Ecto neural progenitor cell (in vitro differentiated cells): ENCODE measurements around the gene CIDEA.
A peak's percentile ranks its signal among the peaks of the same experiment; 100 is the strongest.
"Not testable (repeated sequence)": the region's sequence is repeated elsewhere in the genome, so short reads cannot be mapped to it uniquely, and the experiment has no call there.

ENCODE experiments used
- DNase-seq: peaks from one replicate; pipeline ENCODE4 v3.0.0-alpha.2; 2018; ENCODE audit warnings: low spot score

Gene CIDEA, protein sequence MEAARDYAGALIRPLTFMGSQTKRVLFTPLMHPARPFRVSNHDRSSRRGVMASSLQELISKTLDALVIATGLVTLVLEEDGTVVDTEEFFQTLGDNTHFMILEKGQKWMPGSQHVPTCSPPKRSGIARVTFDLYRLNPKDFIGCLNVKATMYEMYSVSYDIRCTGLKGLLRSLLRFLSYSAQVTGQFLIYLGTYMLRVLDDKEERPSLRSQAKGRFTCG

DNA sequence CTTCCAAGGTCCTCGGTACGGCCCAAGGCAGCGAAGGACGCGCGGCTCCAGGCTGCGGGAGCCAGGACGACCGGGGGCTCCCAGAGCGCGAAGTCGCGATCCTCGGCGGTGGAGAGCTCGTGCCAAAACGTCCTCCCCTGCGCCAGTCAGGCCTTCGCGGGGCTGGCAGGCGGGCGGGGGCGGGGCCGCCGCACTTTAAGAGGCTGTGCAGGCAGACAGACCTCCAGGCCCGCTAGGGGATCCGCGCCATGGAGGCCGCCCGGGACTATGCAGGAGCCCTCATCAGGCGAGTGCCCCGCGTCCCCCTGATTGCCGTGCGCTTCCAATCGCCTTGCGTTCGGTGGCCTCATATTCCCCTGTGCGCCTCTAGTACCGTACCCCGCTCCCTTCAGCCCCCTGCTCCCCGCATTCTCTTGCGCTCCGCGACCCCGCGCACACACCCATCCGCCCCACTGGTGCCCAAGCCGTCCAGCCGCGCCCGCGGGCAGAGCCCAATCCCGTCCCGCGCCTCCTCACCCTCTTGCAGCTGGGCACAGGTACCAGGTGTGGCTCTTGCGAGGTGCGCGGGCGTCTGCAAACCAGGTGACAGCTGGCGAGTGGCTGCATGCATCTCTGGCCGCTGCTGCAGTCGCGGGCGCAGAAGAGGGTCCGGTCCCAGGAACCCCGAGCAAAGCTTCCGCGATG is at the start of gene CIDEA:
TSS of gene CIDEA (plus strand) at position 226 of the 684 bp plus-strand sequence. CDS start at position 249, 23 bp downstream.
- peak; percentile 78 for DNase-seq

DNA sequence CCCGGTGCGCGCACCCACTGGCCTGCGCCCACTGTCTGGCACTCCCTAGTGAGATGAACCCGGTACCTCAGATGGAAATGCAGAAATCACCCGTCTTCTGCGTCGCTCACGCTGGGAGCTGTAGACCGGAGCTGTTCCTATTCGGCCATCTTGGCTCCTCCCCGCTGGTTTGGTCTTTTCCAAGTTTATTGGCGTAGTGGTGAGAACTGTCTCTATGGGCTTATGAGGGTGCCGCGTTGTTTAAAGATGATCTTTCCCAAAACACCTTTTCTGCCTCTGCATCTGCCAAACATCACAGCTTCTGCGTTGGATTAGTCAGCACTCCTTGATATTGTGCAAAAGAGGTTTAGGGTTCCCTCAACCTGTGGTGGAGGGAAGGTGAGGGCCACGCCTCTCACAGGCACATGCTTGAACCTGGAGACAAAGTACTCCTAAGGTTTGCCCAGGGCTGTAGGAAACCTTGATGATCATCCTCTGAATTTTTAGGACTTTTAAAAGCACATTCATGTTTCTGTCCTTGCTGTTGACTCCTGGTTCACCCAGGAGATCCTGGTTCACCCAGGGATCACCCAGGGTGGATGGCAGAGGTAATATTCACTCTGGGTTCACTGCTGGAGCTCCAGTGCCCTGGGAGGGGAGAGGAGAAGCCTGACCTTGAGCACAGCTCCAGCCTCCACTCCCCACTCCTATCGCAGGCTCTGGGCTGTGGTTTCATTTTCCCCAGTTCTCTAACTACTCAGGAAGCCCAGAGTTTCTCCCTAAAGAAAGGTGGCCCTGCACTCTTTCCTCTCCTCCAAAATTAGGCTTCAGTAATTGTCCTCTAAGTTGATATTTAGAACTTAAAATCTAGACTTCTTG is 45.6 kb upstream of the CIDEA start:
- not testable (repeated sequence) for DNase-seq

DNA sequence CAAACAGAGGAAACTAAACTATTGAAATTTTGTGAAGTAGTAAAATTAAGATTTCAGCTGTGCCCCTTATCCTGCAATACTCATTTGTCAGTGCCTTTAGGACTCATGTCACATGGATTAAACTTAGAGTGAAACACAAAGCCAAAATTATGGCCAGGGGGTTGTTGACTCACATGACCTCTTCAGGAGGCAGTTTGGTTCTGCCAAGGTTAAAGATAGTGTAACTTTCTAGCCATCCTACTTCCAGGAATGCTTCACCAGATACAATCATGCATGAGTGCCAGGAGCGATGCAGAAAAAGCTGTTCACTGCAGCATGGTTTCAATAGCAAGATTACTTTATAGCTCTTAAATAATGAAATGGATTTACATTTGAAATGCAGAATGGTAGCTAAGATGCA is 41.9 kb upstream of the CIDEA start:
- DNase-seq: not testable (repeated sequence)

DNA sequence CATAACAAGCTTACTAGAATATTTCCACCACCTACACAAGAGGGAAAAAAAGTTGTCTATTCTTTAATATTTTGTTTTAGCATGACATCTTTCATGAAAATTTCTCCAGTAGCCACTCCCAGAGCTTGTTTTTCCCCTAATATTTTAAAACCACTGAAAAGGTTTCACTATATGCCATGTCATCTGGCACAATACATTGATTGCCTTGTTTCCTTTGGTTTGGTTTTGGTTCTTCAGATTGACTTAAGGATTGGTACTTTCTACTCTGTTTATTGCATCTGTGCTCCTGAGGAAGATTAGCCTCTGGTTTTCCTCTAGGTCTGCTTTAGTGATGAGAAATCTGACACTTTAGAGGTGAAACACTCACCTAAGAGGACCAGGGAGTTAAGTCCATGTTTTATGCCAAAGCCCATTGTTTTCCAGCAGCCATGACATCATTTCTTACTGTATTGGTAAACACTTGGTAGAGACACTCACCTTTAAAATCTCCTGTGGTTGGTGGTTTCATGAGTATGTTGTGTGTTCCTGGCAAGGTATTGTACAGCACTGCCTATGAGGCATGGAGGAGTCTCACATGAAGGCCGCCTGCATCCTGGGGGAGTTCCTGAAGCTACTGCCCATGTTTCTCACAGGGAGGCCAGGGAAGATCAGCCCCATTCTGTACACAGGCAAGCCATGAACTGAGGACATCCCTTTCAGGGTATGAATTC is 39.7 kb upstream of the CIDEA start:
- DNase-seq: not testable (repeated sequence)

DNA sequence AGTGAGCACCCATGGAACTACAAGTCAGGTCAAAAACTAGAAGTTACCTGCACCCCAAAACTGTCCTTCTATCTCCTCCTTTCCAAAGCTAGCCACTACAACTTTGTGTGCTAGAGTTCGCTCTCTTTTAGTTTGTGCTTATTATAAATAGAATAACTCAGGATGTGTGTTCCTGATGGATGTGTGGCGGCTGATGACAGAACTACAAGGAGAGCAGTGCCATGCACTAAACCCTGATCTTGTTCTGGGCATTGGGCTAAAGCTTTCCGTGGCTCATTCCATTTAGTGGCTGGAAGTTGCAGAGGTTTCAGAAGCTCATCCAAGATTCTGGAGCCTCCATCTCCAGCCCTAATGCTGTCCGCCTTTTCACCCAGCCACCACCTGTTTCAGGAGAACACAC is 37.7 kb upstream of the CIDEA start:
- not testable (repeated sequence) for DNase-seq

DNA sequence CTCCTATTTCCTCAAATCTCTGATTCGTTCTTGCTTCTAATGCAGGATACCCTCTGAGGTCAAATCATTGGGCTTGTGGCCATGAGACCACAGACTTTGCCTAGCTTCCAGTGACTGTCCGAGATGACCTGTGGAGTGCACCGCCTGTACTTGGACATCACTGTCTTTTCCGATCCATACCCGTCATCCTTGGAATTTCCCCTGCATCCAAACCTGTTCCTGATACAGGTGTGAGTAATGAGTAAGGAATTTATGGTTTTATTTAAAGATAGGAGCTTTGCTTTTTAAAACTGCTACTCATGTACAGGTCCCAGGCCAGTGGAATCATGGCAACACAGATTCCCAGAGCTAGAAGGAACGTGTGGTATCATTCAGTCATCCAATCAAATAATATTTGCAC is 35.6 kb upstream of the CIDEA start:
- not testable (repeated sequence) for DNase-seq

DNA sequence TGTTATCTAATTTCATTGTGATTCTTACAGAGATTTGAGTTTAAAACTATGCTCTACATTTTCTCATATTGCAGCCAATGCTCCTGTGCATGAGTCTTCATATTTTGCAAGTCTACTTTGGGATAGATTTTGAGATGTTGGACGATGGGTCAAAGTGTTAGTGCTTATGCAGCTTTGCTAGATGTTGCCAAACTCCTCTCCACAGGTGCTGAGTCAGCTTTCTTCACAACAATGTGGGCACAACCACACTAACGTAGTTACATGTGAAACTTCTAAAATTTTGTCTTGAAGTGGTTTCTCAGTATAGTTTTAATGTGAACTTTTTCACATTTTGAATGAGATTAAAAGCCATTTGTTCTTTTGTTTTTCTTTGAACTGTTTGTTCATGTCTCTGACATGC is 32.1 kb upstream of the CIDEA start:
- not testable (repeated sequence) for DNase-seq

DNA sequence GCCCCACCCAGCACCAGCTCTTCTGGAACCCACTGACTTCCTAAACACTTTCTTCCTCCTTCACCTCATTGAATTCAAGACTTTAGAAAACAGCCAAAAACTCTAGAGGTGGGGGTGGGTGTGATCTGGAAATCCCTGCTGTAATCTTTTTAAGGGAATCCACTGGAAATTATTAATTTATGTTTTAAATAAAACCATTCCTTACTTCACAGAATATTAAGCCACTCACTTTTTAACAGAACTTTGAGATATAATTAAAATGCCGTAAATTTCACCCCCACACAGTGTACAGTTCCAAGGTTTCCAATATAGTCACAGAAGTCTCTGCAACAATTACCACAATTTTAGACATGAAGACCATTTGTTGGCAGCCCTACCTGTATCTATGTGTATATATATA is 30.8 kb upstream of the CIDEA start:
- DNase-seq: not testable (repeated sequence)

DNA sequence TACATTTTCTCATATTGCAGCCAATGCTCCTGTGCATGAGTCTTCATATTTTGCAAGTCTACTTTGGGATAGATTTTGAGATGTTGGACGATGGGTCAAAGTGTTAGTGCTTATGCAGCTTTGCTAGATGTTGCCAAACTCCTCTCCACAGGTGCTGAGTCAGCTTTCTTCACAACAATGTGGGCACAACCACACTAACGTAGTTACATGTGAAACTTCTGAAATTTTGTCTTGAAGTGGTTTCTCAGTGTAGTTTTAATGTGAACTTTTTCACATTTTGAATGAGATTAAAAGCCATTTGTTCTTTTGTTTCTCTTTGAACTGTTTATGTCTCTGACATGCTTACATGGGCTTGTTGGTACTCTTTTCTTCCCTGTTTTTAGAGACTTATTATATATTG is 27.4 kb upstream of the CIDEA start:
- not testable (repeated sequence) for DNase-seq

DNA sequence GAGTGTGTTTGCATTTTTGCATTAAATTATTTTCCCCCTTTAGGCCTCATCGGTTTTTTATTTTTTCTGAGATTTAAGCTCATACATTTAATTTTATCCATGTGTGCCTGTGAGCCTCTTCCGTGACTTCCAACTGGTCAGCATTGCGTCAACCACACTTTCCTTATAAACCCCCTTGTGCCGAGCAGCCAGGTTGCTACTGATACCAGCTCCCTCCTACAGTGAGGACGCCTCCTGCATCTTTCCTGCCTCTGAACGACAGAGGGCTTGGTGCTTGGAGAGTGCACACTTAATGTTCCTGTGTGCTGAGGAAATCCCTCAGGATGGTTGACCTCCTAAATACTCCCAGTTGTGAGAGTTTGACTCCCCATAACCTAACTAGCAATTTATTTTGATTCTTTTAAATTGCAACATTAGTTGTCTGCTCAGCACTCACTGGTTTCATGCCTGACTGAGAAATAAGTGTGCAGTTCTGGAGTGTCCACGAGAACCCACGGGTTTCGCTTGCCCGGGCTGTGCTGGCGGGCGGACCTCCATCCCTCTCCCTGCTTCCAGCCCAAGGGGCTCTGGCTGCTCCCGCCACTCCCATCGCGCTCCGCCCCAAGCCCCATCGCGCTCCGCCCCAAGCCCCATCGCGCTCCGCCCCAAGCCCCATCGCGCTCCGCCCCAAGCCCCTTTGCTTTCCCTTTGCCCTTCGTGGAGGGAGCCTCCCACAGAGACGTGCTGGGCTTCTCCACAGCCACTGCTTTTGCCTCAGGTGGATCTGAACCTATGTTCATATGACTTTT is 26.6 kb upstream of the CIDEA start:
- DNase-seq: not testable (repeated sequence)

DNA sequence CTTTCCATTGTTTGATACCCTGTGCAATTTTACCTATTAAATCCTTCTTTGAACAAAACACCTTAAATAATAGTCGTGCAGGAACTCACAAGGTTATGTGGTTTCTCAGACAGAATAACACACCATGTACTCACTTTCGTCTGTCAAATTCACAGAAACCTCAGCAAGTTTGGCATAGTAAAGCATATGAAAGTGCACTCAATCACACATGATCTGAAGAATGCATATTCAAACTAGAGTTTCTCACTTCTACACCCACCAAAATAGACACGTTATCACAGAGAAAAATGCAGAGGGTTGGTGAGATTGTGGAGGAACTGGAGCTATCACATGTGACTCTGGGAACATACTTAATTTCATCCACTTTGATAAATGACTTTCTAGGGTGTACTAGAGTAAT is 25.9 kb upstream of the CIDEA start:
- DNase-seq: not testable (repeated sequence)

DNA sequence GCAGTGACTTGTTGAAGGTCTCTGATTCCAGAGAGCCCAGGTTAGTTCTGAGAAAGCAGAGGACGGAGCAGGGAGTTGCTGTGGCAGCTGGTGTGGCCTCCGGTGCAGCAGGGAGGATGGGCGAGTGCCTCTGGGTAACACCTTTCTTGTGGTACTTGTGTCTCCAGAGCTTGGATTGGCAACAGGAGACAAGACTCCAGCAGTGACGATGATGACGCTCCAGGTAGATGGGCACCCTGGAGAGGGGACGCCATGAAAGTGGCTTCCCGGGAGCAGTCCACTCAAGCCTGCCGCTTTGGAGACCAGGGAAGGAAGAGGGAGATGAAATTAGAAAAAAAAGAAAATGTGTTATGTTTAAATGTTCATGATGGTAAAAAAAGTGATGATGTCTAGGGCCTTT is 23.6 kb upstream of the CIDEA start:
- not testable (repeated sequence) for DNase-seq

DNA sequence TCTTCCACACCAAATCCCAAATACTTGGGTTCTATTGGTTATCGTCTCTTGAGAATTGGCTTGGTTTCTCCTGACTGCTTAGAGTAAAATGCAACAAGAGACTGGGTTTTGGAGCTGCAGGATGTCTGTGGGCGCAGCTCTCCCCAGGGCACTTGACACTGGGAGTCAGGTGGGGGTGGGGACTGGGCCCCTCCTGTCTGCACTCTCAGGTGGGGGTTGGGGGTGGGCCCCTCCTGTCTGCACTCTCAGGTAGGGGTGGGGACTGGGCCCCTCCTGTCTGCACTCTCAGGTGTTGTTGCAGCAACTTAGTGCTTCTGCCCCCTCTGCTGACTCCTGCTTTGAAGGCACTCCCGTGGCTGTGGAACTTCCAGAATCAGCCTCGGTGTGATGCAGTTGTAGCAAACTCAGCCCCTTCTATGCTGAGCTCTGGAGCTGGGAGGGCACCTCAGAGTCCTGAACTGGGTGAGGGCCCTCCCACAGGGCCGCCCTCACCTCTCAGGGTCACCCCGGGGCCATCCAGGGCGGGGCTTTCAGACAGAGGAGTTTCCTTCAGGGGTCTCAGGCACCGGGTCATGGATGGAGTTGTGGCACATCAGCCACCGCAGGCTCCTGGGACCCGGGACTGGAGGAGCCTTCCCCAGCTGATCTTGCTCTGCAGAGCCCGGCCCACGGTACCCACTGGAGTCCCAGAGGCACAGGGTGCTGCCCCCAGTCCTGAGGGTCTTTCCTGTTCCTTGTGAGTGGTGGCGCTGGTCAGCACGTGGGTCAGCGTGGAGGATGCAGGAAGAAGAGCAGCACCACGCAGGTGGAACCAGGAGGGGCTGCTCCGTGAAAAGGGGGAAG is 22.9 kb upstream of the CIDEA start:
- DNase-seq: no peak

DNA sequence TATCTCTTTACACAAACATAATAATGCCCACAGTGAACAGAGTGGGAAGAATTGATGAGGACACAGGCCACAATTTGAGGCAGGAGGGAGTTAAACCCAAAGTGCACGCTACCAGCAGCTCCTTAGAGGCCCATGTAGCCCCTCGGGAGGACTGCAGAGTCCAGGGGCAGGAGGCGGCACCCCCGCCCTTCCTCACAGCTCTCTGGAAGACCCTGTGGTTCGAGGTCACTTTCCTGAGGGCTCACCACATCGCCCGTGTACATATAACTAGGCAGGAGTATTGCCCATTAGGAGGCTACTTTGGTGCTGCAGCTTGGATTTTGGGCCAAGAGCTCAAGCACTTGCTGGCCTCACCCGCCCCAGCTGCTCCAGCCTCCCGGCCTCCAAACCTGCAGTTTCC is 22.2 kb upstream of the CIDEA start:
- DNase-seq: no peak

DNA sequence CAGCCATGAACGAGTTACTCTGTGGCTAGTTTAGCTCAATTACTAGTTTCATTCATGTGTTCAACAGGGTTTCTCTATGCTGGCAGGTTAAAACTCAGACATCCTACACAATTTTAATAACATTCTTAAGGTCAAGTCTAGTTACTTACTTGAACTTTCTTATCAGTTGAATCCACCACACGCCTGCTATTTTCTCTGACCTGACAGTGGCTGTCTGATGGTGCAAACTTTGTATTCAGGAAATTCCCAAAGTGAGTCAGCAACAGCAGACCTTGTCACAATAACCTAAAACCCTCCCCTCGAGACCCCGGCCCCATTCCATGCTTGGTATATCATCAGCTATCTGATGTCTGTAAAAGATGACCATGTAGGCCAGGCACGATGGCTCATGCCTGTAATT is 20.8 kb upstream of the CIDEA start:
- no peak for DNase-seq

DNA sequence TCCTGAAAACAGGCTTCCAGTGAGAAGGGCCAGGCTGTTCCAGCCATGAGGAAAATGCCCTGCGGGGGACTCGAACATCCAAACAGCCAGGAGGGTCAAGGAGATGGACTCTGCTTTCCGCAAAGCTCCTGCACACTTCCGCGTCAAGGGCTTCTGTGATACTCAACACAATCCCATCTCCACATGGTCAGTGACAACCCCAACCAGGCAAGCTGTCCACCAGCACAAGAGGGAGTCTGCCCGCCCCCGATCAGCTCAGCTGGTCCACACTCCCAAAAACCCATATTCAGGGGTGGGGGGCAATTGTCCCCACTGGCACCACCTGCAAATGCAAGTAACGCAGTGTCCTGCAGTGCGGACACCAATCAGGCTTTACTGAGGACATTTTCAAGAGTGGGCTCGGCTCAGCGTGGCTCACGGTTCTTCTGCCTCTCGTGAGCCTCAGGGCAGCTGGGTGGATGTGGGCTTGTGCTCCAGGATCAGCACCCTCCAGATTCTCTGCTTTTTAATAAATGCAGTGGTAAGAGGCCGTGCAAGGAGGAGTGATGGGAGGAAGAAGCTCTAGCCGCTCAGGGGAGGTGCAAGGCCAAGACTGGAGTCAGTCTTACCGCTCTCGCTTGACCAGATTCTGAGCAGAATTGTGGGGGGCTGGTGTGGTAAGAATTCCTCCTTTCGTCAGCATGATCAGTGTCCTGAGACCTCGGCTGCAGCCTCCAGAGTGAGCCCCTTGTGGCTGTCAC is 19.5 kb upstream of the CIDEA start:
- no peak for DNase-seq

DNA sequence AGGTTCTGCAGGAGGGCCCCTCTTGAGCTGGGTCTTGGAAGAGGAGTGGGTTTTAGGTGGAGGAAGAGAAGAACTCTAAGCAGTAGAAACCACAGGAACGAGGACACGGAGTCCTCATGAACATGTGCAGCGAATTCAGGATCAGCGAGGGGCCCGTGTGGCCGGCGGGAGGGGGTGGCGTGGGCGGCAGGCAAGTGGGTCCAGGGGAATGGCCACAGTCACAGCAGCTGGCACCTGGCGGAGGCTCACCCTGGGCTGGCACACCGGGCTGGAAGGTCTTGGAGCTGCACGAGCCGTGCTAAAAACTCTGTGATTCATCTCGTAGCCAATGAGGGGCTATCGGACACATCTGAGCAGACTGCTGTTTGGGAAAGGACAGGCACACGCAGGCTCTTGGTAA is 18.0 kb upstream of the CIDEA start:
- DNase-seq: no peak

DNA sequence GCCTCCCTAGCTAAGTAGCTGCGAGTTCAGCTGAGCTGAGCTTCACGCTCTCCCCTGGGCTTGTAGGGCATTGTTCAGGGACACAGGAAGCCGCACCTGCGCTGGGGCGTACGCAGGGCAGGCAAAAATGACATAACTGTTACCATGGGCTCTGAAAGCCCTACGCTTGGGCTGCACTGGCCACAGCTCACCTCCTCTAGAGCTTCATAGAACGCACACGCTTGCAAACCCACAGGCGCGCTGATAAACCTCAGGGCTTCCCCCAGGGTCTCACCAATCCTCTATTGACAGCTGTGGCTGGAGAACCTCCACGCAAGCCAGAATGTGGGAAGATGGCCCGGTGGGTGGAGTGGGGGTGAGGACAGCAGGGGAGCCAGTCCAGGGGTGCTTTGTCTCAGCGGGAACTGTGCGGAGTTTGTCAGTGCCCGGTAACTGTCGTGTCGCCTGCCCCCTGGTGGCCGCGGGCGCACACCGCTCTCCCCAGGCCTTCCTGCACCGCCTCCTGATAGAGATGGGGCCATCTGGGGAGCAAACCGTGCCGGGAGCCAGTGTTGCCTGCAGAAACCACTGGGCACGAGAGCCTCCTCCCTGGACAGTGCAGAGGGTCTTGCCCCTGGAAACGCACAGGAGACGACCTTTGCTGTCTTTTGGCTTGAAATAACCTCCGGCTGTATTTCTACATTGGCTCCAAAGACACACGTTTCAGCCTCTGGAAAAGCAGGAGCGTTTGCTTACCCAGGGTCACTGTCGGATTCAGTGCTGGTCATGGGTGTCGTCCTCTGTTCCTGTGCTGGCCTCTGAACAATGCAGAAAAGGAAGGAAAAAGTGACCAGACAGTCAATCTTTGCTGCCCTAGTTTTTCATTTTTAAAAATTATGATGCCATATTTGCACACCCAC is 17.0 kb upstream of the CIDEA start:
- DNase-seq: peak; percentile 88

DNA sequence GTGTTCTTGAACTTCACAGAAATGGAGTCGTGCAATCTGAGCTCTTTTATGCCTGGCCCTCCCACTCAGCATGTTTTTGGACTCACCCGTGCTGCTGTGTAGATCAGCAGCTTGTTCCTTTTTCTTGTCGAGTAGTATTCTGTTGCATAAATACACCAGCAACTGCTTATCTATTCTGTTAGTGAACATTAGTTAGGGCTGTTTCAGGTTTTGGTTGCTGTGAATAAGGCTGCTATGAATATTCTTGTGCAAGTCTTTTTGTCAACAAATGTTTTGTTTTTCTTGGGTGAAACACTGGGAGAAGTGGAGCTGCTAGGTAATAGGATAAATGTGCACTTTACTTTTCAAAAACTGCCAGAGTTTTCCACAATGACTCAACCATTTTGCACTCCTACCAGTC is 15.3 kb upstream of the CIDEA start:
- DNase-seq: peak; percentile 16
